ENCODE measurements around the gene CYP2C8.

Gene CYP2C8

DNA sequence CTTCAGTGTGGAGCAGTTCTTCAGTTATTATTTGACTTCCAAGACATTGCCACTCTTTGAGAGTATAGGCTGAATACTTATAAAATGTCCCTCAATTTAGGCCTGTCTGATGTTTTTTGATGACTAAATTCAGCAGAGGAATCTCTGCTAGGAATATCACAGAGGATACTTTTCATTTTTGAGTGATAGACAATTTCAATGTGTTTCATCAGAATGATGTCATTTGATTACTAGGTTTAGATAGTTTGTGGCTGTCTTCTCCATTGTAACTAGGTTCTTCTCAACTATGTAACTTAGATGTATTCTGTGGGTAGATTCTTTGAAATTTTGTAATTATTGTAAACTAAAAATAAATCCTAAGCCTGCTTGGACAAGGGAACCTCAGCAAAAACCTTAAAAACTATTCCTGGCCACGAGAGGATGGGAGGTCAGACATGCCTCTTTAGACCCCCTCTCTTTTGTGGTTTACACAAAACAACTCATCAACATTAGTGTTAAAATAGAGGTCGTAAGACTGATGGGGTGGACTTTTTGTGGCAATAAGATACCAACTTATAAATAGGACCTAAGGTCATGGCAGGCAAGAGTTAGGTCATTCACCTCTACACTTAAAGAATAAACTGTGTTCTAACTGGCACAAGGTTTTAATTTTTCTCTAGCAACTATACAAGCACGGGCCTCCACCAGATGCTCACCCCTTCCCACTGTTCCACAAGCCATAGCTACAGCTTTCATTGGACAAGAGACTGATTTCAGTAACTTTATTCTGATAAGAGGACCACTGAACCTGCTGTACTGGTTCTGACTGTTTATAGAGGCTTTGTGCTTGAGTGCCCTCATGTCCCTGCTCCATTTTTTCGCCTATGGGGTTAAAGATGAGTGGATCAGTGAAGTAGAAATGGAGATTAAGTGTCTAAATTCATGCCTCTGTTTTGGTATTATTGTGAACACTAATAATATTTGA, 33.7 kb downstream of the CYP2C8 start:
- Histone ChIP-seq H3K4me3 (ENCODE audit: low read depth, low read length) (no peak overlapping the region), H3K27me3 (no peaks in the 10 kb centered on the region), H3K4me1 (no peaks in the 10 kb centered on the region), H3K9me3 (no peaks in the 10 kb centered on the region), H3K36me3 (no peaks in the 10 kb centered on the region)
- DNase-seq, result no peak
- TF ChIP-seq, protein P1, sequence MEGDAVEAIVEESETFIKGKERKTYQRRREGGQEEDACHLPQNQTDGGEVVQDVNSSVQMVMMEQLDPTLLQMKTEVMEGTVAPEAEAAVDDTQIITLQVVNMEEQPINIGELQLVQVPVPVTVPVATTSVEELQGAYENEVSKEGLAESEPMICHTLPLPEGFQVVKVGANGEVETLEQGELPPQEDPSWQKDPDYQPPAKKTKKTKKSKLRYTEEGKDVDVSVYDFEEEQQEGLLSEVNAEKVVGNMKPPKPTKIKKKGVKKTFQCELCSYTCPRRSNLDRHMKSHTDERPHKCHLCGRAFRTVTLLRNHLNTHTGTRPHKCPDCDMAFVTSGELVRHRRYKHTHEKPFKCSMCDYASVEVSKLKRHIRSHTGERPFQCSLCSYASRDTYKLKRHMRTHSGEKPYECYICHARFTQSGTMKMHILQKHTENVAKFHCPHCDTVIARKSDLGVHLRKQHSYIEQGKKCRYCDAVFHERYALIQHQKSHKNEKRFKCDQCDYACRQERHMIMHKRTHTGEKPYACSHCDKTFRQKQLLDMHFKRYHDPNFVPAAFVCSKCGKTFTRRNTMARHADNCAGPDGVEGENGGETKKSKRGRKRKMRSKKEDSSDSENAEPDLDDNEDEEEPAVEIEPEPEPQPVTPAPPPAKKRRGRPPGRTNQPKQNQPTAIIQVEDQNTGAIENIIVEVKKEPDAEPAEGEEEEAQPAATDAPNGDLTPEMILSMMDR (IDR thresholded peaks at IDR 0.05; ENCODE audit: low read depth, low read length), result no peak

DNA sequence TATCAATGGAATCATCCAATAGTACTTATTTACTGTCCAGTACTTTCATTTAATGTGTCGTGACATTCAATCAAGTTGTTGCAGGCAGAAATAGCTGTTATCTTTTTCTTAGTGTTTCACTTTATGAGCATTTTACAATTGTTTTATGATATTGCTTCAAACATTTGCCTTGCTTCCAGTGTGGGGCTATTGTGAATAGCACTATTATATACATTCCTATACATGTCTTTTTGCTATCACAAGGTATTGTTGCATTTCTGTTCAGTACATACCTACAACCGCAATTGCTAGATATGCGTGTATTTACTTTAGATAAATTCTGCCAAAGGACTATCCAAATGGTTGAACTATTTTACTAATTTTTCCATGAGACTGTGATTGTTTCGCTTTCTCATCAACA, 34.9 kb downstream of the CYP2C8 start:
- Histone ChIP-seq H3K27me3 (no peaks in the 10 kb centered on the region), H3K9me3 (no peaks in the 10 kb centered on the region), H3K36me3 (no peaks in the 10 kb centered on the region), H3K4me3 (ENCODE audit: low read depth, low read length) (no peak overlapping the region), H3K4me1 (no peaks in the 10 kb centered on the region)
- DNase-seq, result no peak
- TF ChIP-seq, protein P1 (IDR thresholded peaks at IDR 0.05; ENCODE audit: low read depth, low read length), result no peak

DNA sequence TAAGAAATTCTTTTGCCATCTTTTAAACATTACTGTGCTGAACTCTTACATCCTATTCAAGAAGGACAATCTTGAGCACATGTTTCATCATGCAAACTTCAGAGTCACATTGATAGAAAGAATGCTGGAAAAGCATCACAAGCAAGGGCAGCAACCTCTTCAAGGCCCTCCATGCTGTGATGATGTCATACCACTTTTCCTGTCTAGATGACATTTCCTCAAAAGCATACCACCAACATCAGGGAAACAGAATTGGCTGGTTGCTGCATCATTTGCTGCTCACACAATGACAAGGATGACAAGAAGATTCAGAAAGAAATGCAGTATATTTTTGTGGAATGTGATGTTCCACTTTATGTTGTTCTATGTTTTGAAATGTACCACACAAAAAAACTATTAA, 37.6 kb downstream of the CYP2C8 start:
- Histone ChIP-seq H3K4me1 (no peaks in the 10 kb centered on the region), H3K27me3 (no peaks in the 10 kb centered on the region), H3K4me3 (ENCODE audit: low read depth, low read length) (no peak overlapping the region), H3K9me3 (no peaks in the 10 kb centered on the region), H3K36me3 (no peaks in the 10 kb centered on the region)
- no peak for DNase-seq
- TF ChIP-seq, protein P1 (IDR thresholded peaks at IDR 0.05; ENCODE audit: low read depth, low read length), result no peak

DNA sequence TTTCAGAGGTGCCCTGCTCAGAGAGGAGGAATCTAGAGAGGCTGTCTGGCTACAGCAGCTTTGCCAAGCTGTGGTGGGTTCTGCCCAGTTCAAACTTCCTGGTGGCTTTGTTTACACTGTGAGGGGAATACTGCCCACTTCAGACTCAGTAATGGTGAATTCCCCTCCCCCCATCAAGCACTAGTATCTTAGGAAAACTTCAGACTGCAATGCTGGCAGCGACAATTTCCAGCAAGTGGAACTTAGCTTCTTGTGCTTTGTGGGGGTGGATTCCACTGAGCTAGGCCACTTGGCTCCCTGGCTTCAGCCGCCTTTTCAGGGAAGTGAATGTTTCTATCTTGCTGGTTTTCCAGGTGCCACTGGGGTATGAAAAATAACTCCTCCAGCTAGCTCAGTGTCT, 42.8 kb downstream of the CYP2C8 start:
- H3K4me3 ChIP-seq (ENCODE audit: low read depth, low read length), result no peak overlapping the region
- no peak for DNase-seq
- H3K36me3 ChIP-seq, result no peaks in the 10 kb centered on the region
- no peaks in the 10 kb centered on the region for H3K4me1 ChIP-seq
- TF ChIP-seq, protein P1 (IDR thresholded peaks at IDR 0.05; ENCODE audit: low read depth, low read length), result no peak
- H3K9me3 ChIP-seq, result no peaks in the 10 kb centered on the region
- no peaks in the 10 kb centered on the region for H3K27me3 ChIP-seq

DNA sequence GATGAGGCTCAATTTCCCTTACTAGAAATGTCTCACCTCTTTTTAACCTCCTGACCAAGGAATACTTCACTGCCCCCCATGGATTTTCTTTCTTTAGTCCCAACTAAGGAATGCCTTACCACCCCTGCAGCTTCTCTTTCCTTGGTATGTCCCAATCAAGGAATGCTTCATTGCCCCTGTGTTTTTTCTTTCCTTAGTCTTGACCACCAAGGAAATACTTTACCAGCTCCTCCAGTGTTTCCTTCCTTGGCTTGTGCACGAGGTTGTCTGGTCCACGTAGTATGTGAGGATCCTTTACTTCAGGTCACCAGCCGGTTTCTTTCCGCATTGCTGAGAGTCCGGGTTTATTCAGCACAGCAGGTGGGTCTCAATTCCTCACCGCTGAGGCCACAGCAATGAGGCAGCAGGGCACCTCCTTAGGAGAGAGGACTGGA, 71.5 kb downstream of the CYP2C8 start:
- Histone ChIP-seq H3K4me3 (ENCODE audit: low read depth, low read length) (no peak overlapping the region), H3K27me3 (no peaks in the 10 kb centered on the region), H3K4me1 (no peaks in the 10 kb centered on the region), H3K36me3 (no peaks in the 10 kb centered on the region), H3K9me3 (no peaks in the 10 kb centered on the region)
- TF ChIP-seq, protein P1 (IDR thresholded peaks at IDR 0.05; ENCODE audit: low read depth, low read length), result no peak
- no peak for DNase-seq

DNA sequence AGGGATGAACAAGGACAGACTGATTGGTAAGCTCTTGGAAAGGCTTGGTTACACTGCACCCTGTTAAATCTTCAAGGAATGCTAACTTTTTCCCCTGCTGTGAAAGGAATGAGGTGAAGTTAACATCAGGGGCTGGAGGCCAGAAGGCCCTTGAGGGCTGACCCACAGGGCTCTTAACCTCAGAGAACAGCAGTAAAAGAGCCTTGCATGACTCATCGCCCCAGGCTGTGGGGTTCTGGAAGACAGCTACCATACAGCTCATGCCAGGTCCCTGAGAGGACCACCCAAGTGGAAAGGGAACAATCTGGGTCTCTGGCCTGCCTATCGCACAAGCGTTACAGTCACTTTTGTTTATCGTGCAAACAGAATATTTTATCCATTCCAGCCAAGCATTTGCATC, 76.5 kb downstream of the CYP2C8 start:
- Histone ChIP-seq H3K27me3 (no peaks in the 10 kb centered on the region), H3K9me3 (no peaks in the 10 kb centered on the region), H3K4me1 (no peaks in the 10 kb centered on the region), H3K36me3 (no peaks in the 10 kb centered on the region), H3K4me3 (ENCODE audit: low read depth, low read length) (no peak overlapping the region)
- TF ChIP-seq, protein P1 (IDR thresholded peaks at IDR 0.05; ENCODE audit: low read depth, low read length), result no peak
- DNase-seq, result no peak
